MM.1S (cell line): ENCODE data around the gene PNPLA3.

Source experiments
- CTCF ChIP-seq: fragments of 300-600 bp; sonication (generic); IDR thresholded peaks from 2 replicates; pipeline ENCODE4 v1.5.1; 2016; ENCODE audit warnings: antibody characterized with exemption, low read length, mixed read lengths
- EZH2 ChIP-seq: fragments of 300-600 bp; sonication (generic); optimal IDR thresholded peaks from 2 replicates; pipeline ENCODE3; 2017; ENCODE audit warnings: low read depth, mild to moderate bottlenecking, antibody characterized with exemption, low read length, mixed read lengths

- TF ChIP-seq CTCF (no peak), EZH2 (no peak)
Measured at GRCh38 chr22:43892183-43892894, 31.3 kb upstream of the PNPLA3 start.
